CD14-positive monocyte (primary cell): Measurements from ENCODE around the gene LACTB. TPM values are rescaled to one million over a fixed set of nuclear protein-coding genes. Genes with fewer than 3 reads are reported as not detected.

Experiments
- DNase-seq, 3 donors: peaks; one replicate each; pipeline ENCODE4 v3.0.0-alpha.2; 2011 to 2022
- H2AFZ ChIP-seq: 2 replicates; pipeline ENCODE4 v1.6.0; 2012; ENCODE audit warnings: mild to moderate bottlenecking, low read depth, low read length, inconsistent platforms; ENCODE audit not compliant: insufficient read depth, poor library complexity, severe bottlenecking
- H3K27ac ChIP-seq, 2 donors: 1 replicate in 1 of 2; 2 replicates in 1 of 2; pipeline ENCODE4 v1.5.1; 2012 to 2013; ENCODE audit warnings: low read length in 2 of 2, control low read depth in 1 of 2, inconsistent platforms in 1 of 2, low read depth in 1 of 2, mild to moderate bottlenecking in 1 of 2
- H3K27me3 ChIP-seq, 2 donors: one replicate each; pipeline versions ENCODE4 v1.6.0 to v1.6.1; 2011 to 2013; ENCODE audit warnings: low read length in 2 of 2; ENCODE audit not compliant: control insufficient read depth in 2 of 2, insufficient read depth in 2 of 2
- H3K36me3 ChIP-seq, 2 donors: replicated peaks in 1 of 2; 1 replicate in 1 of 2; 2 replicates in 1 of 2; pipeline versions ENCODE4 v1.5.1 to v1.6.1; 2012 to 2013; ENCODE audit warnings: low read length in 2 of 2, control low read depth in 1 of 2, inconsistent platforms in 1 of 2, mild to moderate bottlenecking in 1 of 2; ENCODE audit not compliant: insufficient read depth in 2 of 2, control insufficient read depth in 1 of 2
- H3K4me1 ChIP-seq, 2 donors: 1 replicate in 1 of 2; 2 replicates in 1 of 2; pipeline versions ENCODE4 v1.5.1 to v1.6.1; 2012 to 2013; ENCODE audit warnings: low read length in 2 of 2, control low read depth in 1 of 2, inconsistent platforms in 1 of 2, mild to moderate bottlenecking in 1 of 2, moderate library complexity in 1 of 2; ENCODE audit not compliant: insufficient read depth in 2 of 2, control insufficient read depth in 1 of 2
- H3K4me2 ChIP-seq: replicated peaks from 2 replicates; pipeline ENCODE3; 2012; ENCODE audit warnings: low read length, moderate library complexity, mild to moderate bottlenecking; ENCODE audit not compliant: poor library complexity, severe bottlenecking; ENCODE audit errors: extremely low read depth
- H3K4me3 ChIP-seq, 3 experiments: fragments of 200-600 bp in 1 of 3; sonication (generic) in 1 of 3; replicated peaks in 1 of 3; 1 replicate in 2 of 3; 2 replicates in 1 of 3; pipeline ENCODE4 v1.5.1; 2011 to 2013; ENCODE audit warnings: low read length in 3 of 3, mild to moderate bottlenecking in 3 of 3, control low read depth in 2 of 3, low read depth in 2 of 3, inconsistent platforms in 1 of 3, moderate library complexity in 1 of 3
- H3K79me2 ChIP-seq: 2 replicates; pipeline ENCODE4 v1.6.0; 2012; ENCODE audit warnings: mild to moderate bottlenecking, control low read depth, inconsistent platforms, low read length, moderate library complexity; ENCODE audit not compliant: insufficient read depth
- H3K9ac ChIP-seq: 2 replicates; pipeline ENCODE4 v1.6.0; 2017; ENCODE audit warnings: low read length, mild to moderate bottlenecking; ENCODE audit not compliant: insufficient read depth, poor library complexity, severe bottlenecking
- H3K9me3 ChIP-seq, 2 donors: replicated peaks in 1 of 2; 1 replicate in 1 of 2; 2 replicates in 1 of 2; pipeline versions ENCODE4 v1.5.1 to v1.6.1; 2012 to 2013; ENCODE audit warnings: low read length in 2 of 2, control low read depth in 1 of 2; ENCODE audit not compliant: control insufficient read depth in 1 of 2, insufficient read depth in 1 of 2
- H4K20me1 ChIP-seq: 2 replicates; pipeline ENCODE4 v1.6.0; 2012; ENCODE audit warnings: mild to moderate bottlenecking, low read length, control low read depth, moderate library complexity; ENCODE audit not compliant: insufficient read depth
- H3K27ac Mint-ChIP-seq, 7 donors: one replicate each; pipeline ENCODE4 v1.8.0; 2020; ENCODE audit warnings: mild to moderate bottlenecking in 7 of 7, mixed read lengths in 7 of 7, moderate library complexity in 6 of 7, inconsistent platforms in 2 of 7
- H3K27me3 Mint-ChIP-seq, 3 donors: one replicate each; pipeline ENCODE4 v1.8.0; 2021 to 2022; ENCODE audit warnings: low read depth in 3 of 3, mild to moderate bottlenecking in 3 of 3, mixed read lengths in 3 of 3, moderate library complexity in 3 of 3, inconsistent platforms in 1 of 3
- H3K36me3 Mint-ChIP-seq, 2 donors: one replicate each; pipeline ENCODE4 v1.8.0; 2020; ENCODE audit warnings: mixed read lengths in 2 of 2, inconsistent platforms in 1 of 2, mild to moderate bottlenecking in 1 of 2
- H3K4me1 Mint-ChIP-seq: one replicate; pipeline ENCODE4 v1.8.0; 2020; ENCODE audit warnings: mild to moderate bottlenecking, mixed read lengths
- H3K4me3 Mint-ChIP-seq, 2 donors: one replicate each; pipeline ENCODE4 v1.8.0; 2020; ENCODE audit warnings: mild to moderate bottlenecking in 2 of 2, mixed read lengths in 2 of 2, moderate library complexity in 1 of 2
- H3K9me3 Mint-ChIP-seq, 7 donors: one replicate each; pipeline ENCODE4 v1.8.0; 2020 to 2022; ENCODE audit warnings: mixed read lengths in 7 of 7, mild to moderate bottlenecking in 6 of 7, moderate library complexity in 6 of 7, inconsistent platforms in 2 of 7
- CTCF ChIP-seq: fragments of 200-600 bp; IDR thresholded peaks from one replicate; pipeline ENCODE4 v1.8.0; 2022; ENCODE audit warnings: antibody characterized with exemption, mild to moderate bottlenecking
- WGBS: methylation state at CpG from one replicate; pipeline ENCODE4 v1.1.5; 2013; ENCODE audit warnings: missing lambda C conversion rate; ENCODE audit not compliant: insufficient coverage; 5-methylcytosine and 5-hydroxymethylcytosine counted together
- intact Hi-C, 2 donors: fragments of 100-400 bp; cut with micrococcal nuclease; formaldehyde crosslinking; loops; one replicate each; pipeline versions ENCODE4 v1.15.0 to v1.15.1; 2023
- polyA plus RNA-seq, 3 donors: library from polyadenylated mRNA; depleted of rRNA in 1 of 3; unstranded in 2 of 3; stranded (reverse) in 1 of 3; fragments of 300-500 nt in 2 of 3; fragments of >200 nt in 1 of 3; fragmentation: Illumina TruSeq in 2 of 3; gene quantifications; 1 replicate in 2 of 3; 2 replicates in 1 of 3; pipeline ENCODE4 v1.2.3, GENCODE V29; 2012 to 2021

Gene LACTB
- polyA plus RNA-seq, 3 donors = 18.5 to 59.3 (median 40.4) TPM

GRCh38 chr15:63185206-63185605, 63.5 kb downstream of the LACTB start:
- Histone ChIP-seq H2AFZ (no peak overlapping the region), H3K9me3 (no peaks in the 10 kb centered on the region), H3K27ac (no peak overlapping the region), H3K36me3 (no peaks in the 10 kb centered on the region), H3K4me1 (peaks cover 6 to 9% of the 10 kb centered on the region in 2 donors), H3K4me3 (no peak overlapping the region), H4K20me1 (peaks cover under 1% of the 10 kb centered on the region), H3K9ac (no peak overlapping the region), H3K27me3 (no peaks in the 10 kb centered on the region), H3K79me2 (peaks cover 9% of the 10 kb centered on the region), H3K4me2 (no peak overlapping the region)
- intact Hi-C loops = loop anchor here in 1 of 2 donors (5.0 to 10.0 kb wide), 2 partner anchors 48 to 140 kb away; partner anchors contain the start of gene TPM1
- Mint-ChIP-seq H3K27ac (no peak overlapping the region), H3K4me1 (peaks cover 12% of the 10 kb centered on the region), H3K27me3 (peaks cover 0 to 3% (median 2%) of the 10 kb centered on the region in 3 donors), H3K36me3 (no peaks in the 10 kb centered on the region), H3K4me3 (no peak overlapping the region), H3K9me3 (peaks cover 0 to 2% (median 0%) of the 10 kb centered on the region in 7 donors)
- 79% methylated on average over 2 of the region's 2 CpGs for WGBS
- no peak for TF ChIP-seq CTCF
- DNase-seq = no peak

GRCh38 chr15:63186065-63186464, 64.4 kb downstream of the LACTB start:
- peaks cover 0 to 3% (median 2%) of the 10 kb centered on the region in 3 donors for H3K27me3 Mint-ChIP-seq
- peak overlapping the region in 1 of 7 donors; percentile 16 for H3K27ac Mint-ChIP-seq
- no peak for TF ChIP-seq CTCF
- H3K4me3 ChIP-seq = no peak overlapping the region
- no peaks in the 10 kb centered on the region for H3K9me3 ChIP-seq
- peaks cover 0 to 2% (median 0%) of the 10 kb centered on the region in 7 donors for H3K9me3 Mint-ChIP-seq
- H3K36me3 ChIP-seq = no peaks in the 10 kb centered on the region
- no peak for DNase-seq
- peaks cover 20% of the 10 kb centered on the region for H3K4me1 Mint-ChIP-seq
- H3K4me3 Mint-ChIP-seq = no peak overlapping the region
- no CpG with 5 or more reads among the region's 2 CpGs for WGBS
- H3K4me2 ChIP-seq = no peak overlapping the region
- H3K79me2 ChIP-seq = peaks cover 18% of the 10 kb centered on the region
- H3K36me3 Mint-ChIP-seq = no peaks in the 10 kb centered on the region
- peaks cover 13 to 18% of the 10 kb centered on the region in 2 donors for H3K4me1 ChIP-seq
- H3K9ac ChIP-seq = no peak overlapping the region
- no peak overlapping the region for H3K27ac ChIP-seq
- H2AFZ ChIP-seq = no peak overlapping the region
- H4K20me1 ChIP-seq = peaks cover 9% of the 10 kb centered on the region
- intact Hi-C loops = loop anchor here in 1 of 2 donors (5.0 to 10.0 kb wide), 2 partner anchors 49 to 141 kb away; partner anchors contain the start of gene TPM1
- H3K27me3 ChIP-seq = no peaks in the 10 kb centered on the region
